ENCODE results near the gene ZBTB4.

Gene ZBTB4

GRCh38 chr17:7512824-7513540, 33.6 kb upstream of the ZBTB4 start:
- H3K4me3 ChIP-seq (replicated peaks in 1 of 2; ENCODE audit: low read depth in 2 of 2, low read length in 2 of 2): no peak overlapping the region
- no peak for DNase-seq (ENCODE audit: low read depth in 2 of 2)
- TF ChIP-seq, protein P1, sequence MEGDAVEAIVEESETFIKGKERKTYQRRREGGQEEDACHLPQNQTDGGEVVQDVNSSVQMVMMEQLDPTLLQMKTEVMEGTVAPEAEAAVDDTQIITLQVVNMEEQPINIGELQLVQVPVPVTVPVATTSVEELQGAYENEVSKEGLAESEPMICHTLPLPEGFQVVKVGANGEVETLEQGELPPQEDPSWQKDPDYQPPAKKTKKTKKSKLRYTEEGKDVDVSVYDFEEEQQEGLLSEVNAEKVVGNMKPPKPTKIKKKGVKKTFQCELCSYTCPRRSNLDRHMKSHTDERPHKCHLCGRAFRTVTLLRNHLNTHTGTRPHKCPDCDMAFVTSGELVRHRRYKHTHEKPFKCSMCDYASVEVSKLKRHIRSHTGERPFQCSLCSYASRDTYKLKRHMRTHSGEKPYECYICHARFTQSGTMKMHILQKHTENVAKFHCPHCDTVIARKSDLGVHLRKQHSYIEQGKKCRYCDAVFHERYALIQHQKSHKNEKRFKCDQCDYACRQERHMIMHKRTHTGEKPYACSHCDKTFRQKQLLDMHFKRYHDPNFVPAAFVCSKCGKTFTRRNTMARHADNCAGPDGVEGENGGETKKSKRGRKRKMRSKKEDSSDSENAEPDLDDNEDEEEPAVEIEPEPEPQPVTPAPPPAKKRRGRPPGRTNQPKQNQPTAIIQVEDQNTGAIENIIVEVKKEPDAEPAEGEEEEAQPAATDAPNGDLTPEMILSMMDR (IDR thresholded peaks at IDR 0.05; ENCODE audit: low read depth, low read length): no peak

DNA sequence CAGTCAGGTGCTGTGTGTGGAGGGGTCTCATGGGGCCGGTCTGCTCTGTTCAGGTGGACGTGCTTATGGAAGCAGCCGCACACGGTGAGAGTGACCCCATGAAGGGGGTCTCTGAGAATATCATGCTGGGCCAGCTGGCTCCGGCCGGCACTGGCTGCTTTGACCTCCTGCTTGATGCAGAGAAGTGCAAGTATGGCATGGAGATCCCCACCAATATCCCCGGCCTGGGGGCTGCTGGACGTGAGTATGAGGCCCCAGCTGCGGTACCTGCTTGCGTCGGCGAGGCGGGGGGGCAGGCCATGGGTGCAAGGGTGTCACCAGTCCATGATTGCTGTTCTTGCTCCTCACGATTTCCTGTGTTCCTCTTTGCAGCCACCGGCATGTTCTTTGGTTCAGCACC, 32.7 kb upstream of the ZBTB4 start:
- TF ChIP-seq, protein P1 (IDR thresholded peaks at IDR 0.05; ENCODE audit: low read depth, low read length): no peak
- H3K4me3 ChIP-seq (replicated peaks in 1 of 2; ENCODE audit: low read depth in 2 of 2, low read length in 2 of 2): no peak overlapping the region
- DNase-seq (ENCODE audit: low read depth in 2 of 2): no peak

DNA sequence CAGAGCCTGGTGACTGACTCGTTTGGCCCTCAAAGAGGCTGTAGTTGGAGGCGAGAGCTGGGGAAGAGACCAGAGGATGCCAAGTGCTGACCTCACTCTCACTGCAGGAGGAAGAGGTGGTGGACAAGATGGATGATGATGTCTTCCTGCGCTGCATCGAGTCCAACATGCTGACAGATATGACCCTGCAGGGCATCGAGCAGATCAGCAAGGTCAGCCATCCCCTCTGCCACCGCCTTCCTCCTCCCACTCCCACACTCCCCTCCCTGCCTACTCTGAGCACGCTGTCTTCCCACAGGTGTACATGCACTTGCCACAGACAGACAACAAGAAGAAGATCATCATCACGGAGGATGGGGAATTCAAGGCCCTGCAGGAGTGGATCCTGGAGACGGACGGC, 31.7 kb upstream of the ZBTB4 start:
- TF ChIP-seq, protein P1 (IDR thresholded peaks at IDR 0.05; ENCODE audit: low read depth, low read length): no peak
- no peak overlapping the region for H3K4me3 ChIP-seq (replicated peaks in 1 of 2; ENCODE audit: low read depth in 2 of 2, low read length in 2 of 2)
- no peak for DNase-seq (ENCODE audit: low read depth in 2 of 2)

DNA sequence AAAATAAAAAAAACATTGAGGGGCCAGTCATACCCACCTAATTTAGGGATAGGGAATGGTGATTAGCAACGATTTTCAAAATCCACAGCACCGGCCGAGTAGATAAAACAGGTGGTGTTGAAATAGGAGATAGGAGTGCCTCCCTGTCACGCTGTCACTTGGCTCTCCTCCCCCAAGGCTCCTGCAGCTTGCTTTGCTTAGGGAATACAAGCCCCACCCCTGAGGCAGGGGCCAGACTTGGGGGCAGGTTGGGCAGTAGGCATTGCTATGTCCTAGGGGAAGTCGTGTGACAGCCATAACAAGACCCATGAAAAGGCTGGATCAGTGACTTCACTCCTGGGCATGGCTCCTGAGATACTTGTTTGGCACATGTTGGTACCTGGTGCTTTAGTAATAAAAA, 30.5 kb upstream of the ZBTB4 start:
- H3K4me3 ChIP-seq (replicated peaks in 1 of 2; ENCODE audit: low read depth in 2 of 2, low read length in 2 of 2): no peak overlapping the region
- DNase-seq (ENCODE audit: low read depth in 2 of 2): no peak
- TF ChIP-seq, protein P1 (IDR thresholded peaks at IDR 0.05; ENCODE audit: low read depth, low read length): no peak

- DNase-seq (ENCODE audit: low read depth in 2 of 2): no peak
- no peak overlapping the region for H3K4me3 ChIP-seq (replicated peaks in 1 of 2; ENCODE audit: low read depth in 2 of 2, low read length in 2 of 2)
- TF ChIP-seq, protein P1 (IDR thresholded peaks at IDR 0.05; ENCODE audit: low read depth, low read length): no peak
These were observed 29.4 kb upstream of the ZBTB4 start for GRCh38 chr17:7508846-7509245.

DNA sequence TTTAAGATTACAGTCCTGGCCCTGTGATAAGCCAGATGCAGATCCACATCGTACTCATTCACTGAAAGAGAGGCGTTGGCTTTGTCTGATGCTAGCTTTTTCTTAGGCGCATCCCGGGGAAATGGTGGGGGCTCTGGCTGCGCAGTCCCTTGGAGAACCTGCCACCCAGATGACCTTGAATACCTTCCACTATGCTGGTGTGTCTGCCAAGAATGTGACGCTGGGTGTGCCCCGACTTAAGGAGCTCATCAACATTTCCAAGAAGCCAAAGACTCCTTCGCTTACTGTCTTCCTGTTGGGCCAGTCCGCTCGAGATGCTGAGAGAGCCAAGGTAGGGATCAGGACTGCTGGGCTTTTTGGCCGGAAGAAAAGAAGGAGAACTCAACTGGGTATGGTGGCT, 28.7 kb upstream of the ZBTB4 start:
- TF ChIP-seq, protein P1 (IDR thresholded peaks at IDR 0.05; ENCODE audit: low read depth, low read length): no peak
- H3K4me3 ChIP-seq (replicated peaks in 1 of 2; ENCODE audit: low read depth in 2 of 2, low read length in 2 of 2): no peak overlapping the region
- DNase-seq (ENCODE audit: low read depth in 2 of 2): no peak

- TF ChIP-seq, protein P1 (IDR thresholded peaks at IDR 0.05; ENCODE audit: low read depth, low read length): no peak
- no peak overlapping the region for H3K4me3 ChIP-seq (replicated peaks in 1 of 2; ENCODE audit: low read depth in 2 of 2, low read length in 2 of 2)
- DNase-seq (ENCODE audit: low read depth in 2 of 2): no peak
These were observed 24.1 kb upstream of the ZBTB4 start for GRCh38 chr17:7503521-7503920.
